Measurements from ENCODE around the gene ERICH2. TPM values are rescaled to one million over a fixed set of nuclear protein-coding genes. Genes with fewer than 3 reads are reported as not detected.

ERICH2 gene
- total and polyA plus RNA-seq, 5 experiments from 2014 or later: not detected

DNA sequence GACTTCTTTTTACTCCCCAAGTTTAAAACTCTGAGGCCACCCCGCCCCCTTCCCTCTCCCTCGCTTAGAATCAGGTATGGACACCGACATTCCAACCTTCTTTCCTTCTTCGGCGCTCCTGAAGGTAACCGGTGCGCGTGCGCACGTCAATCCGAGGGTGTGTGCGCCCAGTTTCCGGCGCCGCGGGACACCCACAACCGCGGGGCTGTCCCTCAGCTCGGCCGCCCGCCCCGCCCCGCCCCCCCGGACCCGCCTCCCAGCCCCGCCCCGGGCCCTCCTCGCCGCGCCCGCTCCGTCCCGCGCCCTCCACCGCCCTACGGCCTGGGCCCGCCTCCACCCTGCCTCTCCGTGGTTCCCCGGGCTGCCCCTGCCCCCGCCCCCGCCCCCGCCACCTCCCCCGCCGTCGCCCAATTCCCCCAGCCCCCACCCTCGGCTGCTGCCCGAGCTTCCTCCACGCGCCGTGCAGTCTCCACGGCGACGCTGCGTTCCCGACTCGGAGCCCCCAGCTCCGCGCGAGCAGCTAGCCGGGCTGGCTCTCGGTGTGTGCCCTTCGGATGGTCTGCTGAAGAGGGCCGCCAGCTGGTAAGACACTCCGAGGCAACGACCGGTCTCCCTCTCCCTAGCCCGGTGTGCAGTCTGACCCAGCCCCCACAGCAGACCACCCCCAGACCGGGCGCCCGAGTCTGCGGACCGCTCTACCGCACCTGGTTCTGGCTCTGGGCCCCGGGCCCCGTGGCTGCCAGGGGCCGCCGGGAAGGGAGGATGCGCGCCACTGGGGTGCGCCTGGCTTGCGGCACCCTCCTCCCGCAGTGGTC, 635 bp downstream of the ERICH2 start:
- no peaks in the 10 kb centered on the region for H3K9me3 Mint-ChIP-seq
- peaks cover 0 to 19% (median 6%) of the 10 kb centered on the region in 5 donors for H3K27me3 Mint-ChIP-seq

DNA sequence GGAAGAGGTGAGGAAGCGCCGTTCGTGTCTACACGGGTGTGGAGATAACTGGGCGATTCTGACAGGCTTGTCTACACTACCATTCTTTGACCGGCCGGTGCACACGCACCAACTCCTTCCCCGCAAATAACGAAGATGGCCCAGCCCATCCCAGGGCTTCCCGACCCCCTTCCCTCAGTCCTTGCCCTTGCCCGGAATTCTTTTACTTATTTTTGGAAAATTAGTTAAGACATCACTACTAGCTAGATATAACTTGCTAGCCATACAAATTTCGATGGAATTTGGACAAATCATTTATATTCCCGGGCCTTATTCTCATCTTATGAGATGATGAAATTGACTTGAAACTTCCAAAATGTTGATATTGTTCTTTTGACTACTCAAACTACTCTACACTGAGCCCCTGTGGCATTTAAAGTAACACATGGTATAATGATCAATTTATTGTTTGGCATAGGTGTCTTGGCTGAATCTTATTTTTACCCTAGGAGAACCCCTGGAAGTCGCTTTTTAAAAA, 1.3 kb downstream of the ERICH2 start:
- POLR2A ChIA-PET: no interaction called here
- ATAC-seq: no peak
- H3K27ac Mint-ChIP-seq: peak overlapping the region in 8 of 10 donors; percentile 17 to 78 (median 51)
- H3K27me3 Mint-ChIP-seq: peaks cover 0 to 19% (median 6%) of the 10 kb centered on the region in 5 donors
- H3K4me3 Mint-ChIP-seq: peak overlapping the region; percentile 71 to 90 (median 84)
- H3K36me3 Mint-ChIP-seq: no peaks in the 10 kb centered on the region
- H3K9me3 Mint-ChIP-seq: no peaks in the 10 kb centered on the region
- no peak for DNase-seq
- peaks cover 1 to 20% (median 16%) of the 10 kb centered on the region in 4 donors for H3K4me1 Mint-ChIP-seq

More for the DNA sequence above, 635 bp downstream of the ERICH2 start:
- Mint-ChIP-seq H3K27ac (peak overlapping the region in 8 of 10 donors; percentile 34 to 87 (median 66)), H3K4me1 (peaks cover 1 to 20% (median 16%) of the 10 kb centered on the region in 4 donors), H3K4me3 (peak overlapping the region; percentile 80 to 92 (median 86)), H3K36me3 (no peaks in the 10 kb centered on the region)
- POLR2A ChIA-PET: interaction anchor here (0.8 kb wide), 1 partner anchor 263 kb away, joined by 4 read pairs; no protein-coding TSS in a partner anchor
- peak; percentile 34 to 81 (median 58) for DNase-seq
- peak; percentile 77 to 85 for ATAC-seq

DNA sequence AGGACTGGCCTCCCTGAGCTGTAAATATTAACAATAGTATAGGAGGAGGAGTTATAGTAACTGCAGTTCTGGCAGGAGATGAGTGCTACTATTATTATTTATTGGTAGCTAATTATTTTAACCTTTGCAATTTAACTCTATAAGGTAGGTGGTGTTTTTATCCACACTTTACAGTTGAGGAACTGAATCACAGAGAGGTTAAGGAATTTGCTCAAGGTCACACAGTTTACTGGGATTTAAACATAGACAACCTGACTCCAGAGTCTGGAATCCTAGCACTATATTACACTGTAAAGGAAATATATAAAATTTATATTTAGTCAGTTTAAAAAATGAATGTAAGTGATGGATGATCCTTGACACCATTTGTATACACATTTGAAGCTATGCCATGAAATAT, 2.1 kb downstream of the ERICH2 start:
- Mint-ChIP-seq H3K4me1 (peaks cover 1 to 20% (median 11%) of the 10 kb centered on the region in 4 donors), H3K9me3 (no peaks in the 10 kb centered on the region), H3K27me3 (peaks cover 0 to 19% (median 6%) of the 10 kb centered on the region in 5 donors), H3K36me3 (no peaks in the 10 kb centered on the region), H3K4me3 (peak overlapping the region in 8 of 10 donors; percentile 9 to 89 (median 67)), H3K27ac (no peak overlapping the region)
- POLR2A ChIA-PET: no interaction called here
- ATAC-seq (no peak), DNase-seq (no peak)

DNA sequence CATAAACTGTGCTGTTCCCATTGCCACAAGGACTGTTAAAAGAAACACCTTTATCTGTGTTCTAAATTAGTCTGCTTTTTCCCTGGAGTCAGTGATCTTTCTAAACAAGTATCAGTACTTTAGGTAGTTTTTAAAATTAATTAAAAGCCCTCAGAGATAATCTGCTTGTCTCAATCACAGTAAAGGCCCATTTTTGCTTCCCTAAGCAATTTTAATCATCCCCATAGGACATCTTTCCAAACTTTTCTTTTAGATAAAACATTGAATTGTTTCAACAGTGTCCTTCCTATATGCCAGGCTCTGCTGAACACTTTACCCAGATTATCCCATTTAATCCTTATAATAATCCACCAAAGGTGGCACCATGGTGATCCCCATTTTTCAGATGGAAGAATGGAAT, 3.9 kb downstream of the ERICH2 start:
- no peak for DNase-seq
- Mint-ChIP-seq H3K27ac (no peak overlapping the region), H3K36me3 (no peaks in the 10 kb centered on the region), H3K27me3 (peaks cover 0 to 29% (median 8%) of the 10 kb centered on the region in 5 donors), H3K4me1 (peaks cover 1 to 20% (median 11%) of the 10 kb centered on the region in 4 donors), H3K4me3 (no peak overlapping the region), H3K9me3 (no peaks in the 10 kb centered on the region)
- POLR2A ChIA-PET: no interaction called here
- ATAC-seq: no peak

DNA sequence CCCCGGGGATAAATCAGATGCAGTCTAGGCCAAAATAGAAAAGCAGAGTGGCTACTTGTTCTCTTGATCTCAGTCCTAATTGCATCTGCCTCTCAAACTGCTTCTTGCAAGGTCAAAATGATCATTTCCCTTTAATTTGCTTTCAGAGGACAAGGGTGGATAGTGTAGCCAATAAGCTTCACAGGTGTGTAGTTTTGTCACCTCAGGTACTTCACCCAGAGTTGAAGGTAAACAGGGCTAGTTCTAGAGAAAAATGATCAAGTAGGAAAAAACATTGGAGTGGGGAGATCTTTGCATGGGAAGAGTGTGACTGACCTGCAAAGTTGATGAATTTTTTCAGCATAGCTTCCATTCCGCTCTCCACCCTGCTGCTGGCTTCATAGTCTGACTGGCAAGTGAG, 8.7 kb downstream of the ERICH2 start:
- no peak for ATAC-seq
- no peak for DNase-seq
- Mint-ChIP-seq H3K27ac (no peak overlapping the region), H3K9me3 (no peaks in the 10 kb centered on the region), H3K36me3 (no peaks in the 10 kb centered on the region), H3K4me3 (no peak overlapping the region), H3K4me1 (no peaks in the 10 kb centered on the region), H3K27me3 (peaks cover 0 to 31% (median 10%) of the 10 kb centered on the region in 5 donors)
- POLR2A ChIA-PET: no interaction called here

DNA sequence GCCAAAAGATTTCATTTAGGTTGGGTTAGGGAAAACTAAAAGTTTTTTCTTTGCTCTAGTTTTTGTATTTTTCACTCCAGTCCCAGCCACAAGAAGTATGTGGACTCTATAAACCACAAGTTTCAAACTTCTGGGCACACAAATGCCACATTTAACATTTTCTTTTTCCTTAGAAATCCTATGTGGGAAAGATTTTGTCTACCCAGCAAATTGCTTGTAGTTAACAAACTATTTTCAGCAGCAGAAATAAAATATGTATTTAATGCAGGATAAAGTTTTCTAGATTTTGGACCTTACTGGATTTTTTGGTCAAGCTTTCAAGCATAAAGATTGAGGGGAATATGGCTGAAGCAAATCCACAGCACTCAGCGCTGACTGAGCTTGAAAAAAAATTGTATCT, 9.1 kb downstream of the ERICH2 start:
- ATAC-seq: no peak
- POLR2A ChIA-PET: no interaction called here
- no peaks in the 10 kb centered on the region for H3K4me1 Mint-ChIP-seq
- no peak for DNase-seq
- H3K9me3 Mint-ChIP-seq: no peaks in the 10 kb centered on the region
- no peak overlapping the region for H3K27ac Mint-ChIP-seq
- H3K4me3 Mint-ChIP-seq: no peak overlapping the region
- peaks cover 0 to 31% (median 11%) of the 10 kb centered on the region in 5 donors for H3K27me3 Mint-ChIP-seq
- H3K36me3 Mint-ChIP-seq: no peaks in the 10 kb centered on the region

DNA sequence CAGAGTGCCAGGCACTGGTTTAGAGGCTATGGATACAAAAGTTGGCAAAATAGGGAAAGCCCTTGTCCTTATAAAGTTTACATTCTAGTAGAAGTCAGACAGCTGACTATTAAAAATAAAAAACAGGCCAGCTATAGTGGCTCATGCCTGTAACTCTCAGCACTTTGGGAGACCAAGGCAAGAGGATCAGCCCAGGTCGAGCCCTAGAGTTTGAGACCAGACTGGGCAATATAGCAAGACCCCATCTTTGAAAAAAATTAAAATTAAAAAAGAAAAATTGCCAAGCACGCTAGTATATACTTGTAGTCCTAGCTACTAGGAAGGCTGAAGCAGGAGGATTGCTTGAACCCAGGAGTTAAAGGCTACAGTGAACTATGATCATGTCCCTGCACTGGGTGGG, 12.5 kb downstream of the ERICH2 start:
- H3K27ac Mint-ChIP-seq: no peak overlapping the region
- no peaks in the 10 kb centered on the region for H3K36me3 Mint-ChIP-seq
- POLR2A ChIA-PET: no interaction called here
- no peak for ATAC-seq
- no peak overlapping the region for H3K4me3 Mint-ChIP-seq
- H3K4me1 Mint-ChIP-seq: no peaks in the 10 kb centered on the region
- DNase-seq: no peak
- no peaks in the 10 kb centered on the region for H3K9me3 Mint-ChIP-seq
- H3K27me3 Mint-ChIP-seq: peaks cover 10 to 40% (median 14%) of the 10 kb centered on the region in 5 donors

DNA sequence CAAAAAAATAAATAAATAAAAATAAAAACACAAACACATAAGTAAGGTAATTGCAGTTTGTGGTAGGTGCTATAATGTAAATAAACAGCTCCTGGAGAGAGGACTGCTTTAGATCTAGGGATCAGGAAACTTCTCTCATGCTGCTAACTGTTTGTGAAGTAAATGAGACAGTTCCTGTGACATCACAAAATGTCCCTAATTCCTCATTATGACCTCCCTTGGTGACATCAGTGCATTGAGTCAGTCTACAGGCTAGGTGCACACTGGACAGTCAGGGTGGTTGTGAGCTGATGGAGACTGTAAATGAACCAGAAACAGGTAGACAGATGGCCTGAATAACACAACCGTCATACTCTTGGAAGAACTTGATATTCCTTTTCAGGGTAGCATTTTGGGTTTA, 13.4 kb downstream of the ERICH2 start:
- H3K27ac Mint-ChIP-seq: no peak overlapping the region
- no peaks in the 10 kb centered on the region for H3K9me3 Mint-ChIP-seq
- no peaks in the 10 kb centered on the region for H3K4me1 Mint-ChIP-seq
- no peak overlapping the region for H3K4me3 Mint-ChIP-seq
- ATAC-seq: no peak
- H3K36me3 Mint-ChIP-seq: no peaks in the 10 kb centered on the region
- POLR2A ChIA-PET: interaction anchor here (0.7 kb wide), 1 partner anchor 408 kb away, joined by 4 read pairs; no protein-coding TSS in a partner anchor
- H3K27me3 Mint-ChIP-seq: peaks cover 10 to 43% (median 13%) of the 10 kb centered on the region in 5 donors
- no peak for DNase-seq

DNA sequence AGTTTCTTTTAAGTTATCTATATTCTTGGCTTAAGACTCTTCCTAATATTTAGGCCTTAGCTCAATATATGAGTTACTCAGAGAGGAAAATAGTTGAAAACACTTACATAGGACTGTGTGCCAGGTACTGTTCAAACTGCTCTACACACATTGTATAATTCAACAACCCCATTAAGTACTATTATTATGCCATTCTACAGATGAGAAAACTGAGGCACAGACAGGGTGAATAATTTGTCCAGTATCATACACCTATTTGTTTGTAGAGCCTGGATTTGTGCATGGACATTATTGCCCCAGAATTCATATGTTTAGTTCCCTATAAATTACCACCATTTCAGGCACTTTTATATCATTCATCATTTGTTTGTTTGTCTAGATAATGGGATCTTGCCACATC, 28.8 kb downstream of the ERICH2 start:
- POLR2A ChIA-PET: no interaction called here
- H3K36me3 Mint-ChIP-seq: no peaks in the 10 kb centered on the region
- no peaks in the 10 kb centered on the region for H3K9me3 Mint-ChIP-seq
- no peak for ATAC-seq
- no peak overlapping the region for H3K27ac Mint-ChIP-seq
- peaks cover 13 to 27% (median 20%) of the 10 kb centered on the region in 5 donors for H3K27me3 Mint-ChIP-seq
- H3K4me1 Mint-ChIP-seq: no peaks in the 10 kb centered on the region
- H3K4me3 Mint-ChIP-seq: no peak overlapping the region
- DNase-seq: no peak

DNA sequence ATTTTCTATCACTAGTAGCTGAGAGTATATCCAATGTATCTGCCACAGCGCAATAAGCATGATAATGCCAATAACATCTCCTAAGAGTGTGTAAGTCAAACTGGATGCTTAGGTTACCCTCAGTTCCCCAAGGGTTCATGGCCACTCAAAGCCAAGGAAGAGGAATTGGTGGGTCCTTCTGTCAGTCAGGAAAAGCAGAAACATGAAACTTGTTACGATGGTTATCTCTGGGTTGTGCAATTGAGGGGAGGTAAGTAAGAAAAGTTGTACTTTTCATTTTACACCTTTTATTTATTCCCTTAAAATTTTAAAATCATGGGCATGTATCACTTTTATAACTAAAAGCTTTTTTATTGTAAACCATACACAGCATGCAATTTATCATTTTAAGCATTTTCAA, 36.4 kb downstream of the ERICH2 start:
- POLR2A ChIA-PET: no interaction called here
- ATAC-seq (no peak), DNase-seq (no peak)
- no peak overlapping the region for H3K27ac Mint-ChIP-seq
- H3K4me1 Mint-ChIP-seq: no peaks in the 10 kb centered on the region
- no peaks in the 10 kb centered on the region for H3K9me3 Mint-ChIP-seq
- H3K36me3 Mint-ChIP-seq: no peaks in the 10 kb centered on the region
- H3K27me3 Mint-ChIP-seq: peaks cover 0 to 14% (median 3%) of the 10 kb centered on the region in 5 donors
- no peak overlapping the region for H3K4me3 Mint-ChIP-seq

DNA sequence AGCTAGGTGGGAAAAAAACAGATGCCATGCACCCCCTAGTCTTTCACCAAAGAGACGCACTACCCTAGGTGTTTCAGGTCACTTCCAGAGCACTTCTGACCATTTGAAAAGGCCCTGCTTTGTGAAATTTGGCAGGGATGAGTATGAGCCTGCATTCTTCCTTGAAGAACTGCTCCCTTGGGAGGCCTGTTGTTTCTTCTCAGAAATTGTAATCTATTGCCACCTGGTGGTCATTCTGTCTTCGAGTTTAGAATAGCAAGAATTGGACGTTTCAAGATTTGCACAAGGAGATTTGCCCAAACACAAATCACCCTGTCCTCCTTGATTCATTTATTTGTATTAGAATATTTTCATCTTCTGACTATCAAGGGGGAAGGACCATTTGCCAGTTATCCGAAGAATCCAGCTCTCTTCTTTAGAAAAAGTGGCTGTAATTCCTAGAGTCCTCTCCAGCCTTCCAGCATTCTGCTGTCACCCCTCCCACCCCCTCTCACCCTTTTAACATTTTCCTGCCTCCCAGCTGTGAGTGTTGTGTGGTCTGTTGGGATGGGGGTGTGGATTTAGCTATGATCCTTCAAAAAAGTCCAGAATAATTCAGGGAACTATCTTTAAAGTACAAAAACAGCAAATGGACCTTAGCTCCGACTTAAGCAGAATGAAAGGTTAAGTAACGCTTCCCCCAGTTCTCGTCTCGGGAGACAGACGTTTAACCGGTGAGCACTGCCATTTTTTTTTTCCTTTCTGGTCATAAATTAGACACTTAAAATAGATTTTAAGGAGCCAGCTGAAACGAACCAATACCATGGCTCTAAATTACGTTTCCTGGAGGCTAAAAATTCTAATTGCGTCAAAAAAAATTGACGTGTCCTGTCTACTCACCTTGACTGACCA, 42.8 kb downstream of the ERICH2 start:
- Mint-ChIP-seq H3K9me3 (no peaks in the 10 kb centered on the region), H3K4me3 (peak overlapping the region in 1 of 10 donors; percentile 33), H3K27ac (peak overlapping the region in 1 of 10 donors; percentile 19), H3K4me1 (peaks cover 8 to 38% (median 36%) of the 10 kb centered on the region in 4 donors), H3K36me3 (peaks cover 0 to 2% (median 0%) of the 10 kb centered on the region in 3 donors), H3K27me3 (peaks cover 25 to 60% (median 49%) of the 10 kb centered on the region in 5 donors)
- ATAC-seq: no peak
- POLR2A ChIA-PET: interaction anchor here (0.6 to 0.7 kb wide), 2 partner anchors 328 to 402 kb away, joined by 3 to 5 read pairs; no protein-coding TSS in a partner anchor
- peak in 4 of 10 donors; percentile 27 to 66 (median 56) for DNase-seq
